OCI-LY3 (cell line): ENCODE data around the gene SERPINA1.

Source experiments
- H2AFZ ChIP-seq: fragments of 200-600, 300-600 bp; shearing (Covaris generic); 2 replicates; pipeline ENCODE4 v1.6.0; 2014; ENCODE audit warnings: antibody characterized with exemption, low read depth, low read length
- H3K27ac ChIP-seq: fragments of 200-600, 300-600 bp; sonication (generic); 2 replicates; pipeline ENCODE4 v1.5.1; 2014; ENCODE audit warnings: mild to moderate bottlenecking, low read length, moderate library complexity, mixed read lengths
- H3K27me3 ChIP-seq: fragments of 200-600, 300-600 bp; sonication (generic); 2 replicates; pipeline ENCODE4 v1.6.1; 2014; ENCODE audit warnings: low read depth, low read length, mixed read lengths
- H3K36me3 ChIP-seq: fragments of 200-600, 300-600 bp; sonication (generic); replicated peaks from 2 replicates; pipeline ENCODE3; 2014; ENCODE audit warnings: low read depth, low read length, mixed read lengths
- H3K4me1 ChIP-seq: fragments of 300-600, 200-600 bp; sonication (generic); 2 replicates; pipeline ENCODE4 v1.6.1; 2014; ENCODE audit warnings: low read length, mixed read lengths
- H3K4me2 ChIP-seq: fragments of 200-600, 300-600 bp; sonication (generic); 2 replicates; pipeline ENCODE4 v1.6.1; 2014; ENCODE audit warnings: low read length, mixed read lengths
- H3K4me3 ChIP-seq: fragments of 300-600, 200-600 bp; sonication (generic); 2 replicates; pipeline ENCODE4 v1.5.1; 2014; ENCODE audit warnings: antibody characterized with exemption, mild to moderate bottlenecking, low read length, moderate library complexity
- H3K79me2 ChIP-seq: fragments of 300-600, 200-600 bp; shearing (Covaris generic); 2 replicates; pipeline ENCODE4 v1.6.1; 2014; ENCODE audit warnings: mild to moderate bottlenecking, low read length, mixed read lengths
- H3K9ac ChIP-seq: fragments of 300-600, 200-600 bp; shearing (Covaris generic); 2 replicates; pipeline ENCODE4 v1.6.0; 2014; ENCODE audit warnings: mild to moderate bottlenecking, low read length, moderate library complexity
- H3K9me3 ChIP-seq: fragments of 200-600, 300-600 bp; shearing (Covaris generic); 2 replicates; pipeline ENCODE4 v1.6.1; 2014; ENCODE audit warnings: low read length, mixed read lengths; ENCODE audit not compliant: insufficient read depth
- H4K20me1 ChIP-seq: fragments of 200-600, 300-600 bp; sonication (generic); 2 replicates; pipeline ENCODE4 v1.6.1; 2016; ENCODE audit warnings: low read length, mixed read lengths; ENCODE audit not compliant: insufficient read depth
- EZH2phosphoT487 ChIP-seq: fragments of 200-600 bp; shearing (Covaris generic); IDR thresholded peaks from 2 replicates; pipeline ENCODE4 v1.6.1; 2018; ENCODE audit warnings: antibody characterized with exemption, mixed run types, low read depth
- TF ChIP-seq, protein P1 (sequence below): fragments of 200-600, 300-600 bp; sonication (generic); IDR thresholded peaks from 2 replicates; pipeline ENCODE4 v1.5.1; 2014; ENCODE audit warnings: antibody characterized with exemption, low read length, low read depth

SERPINA1 gene

DNA sequence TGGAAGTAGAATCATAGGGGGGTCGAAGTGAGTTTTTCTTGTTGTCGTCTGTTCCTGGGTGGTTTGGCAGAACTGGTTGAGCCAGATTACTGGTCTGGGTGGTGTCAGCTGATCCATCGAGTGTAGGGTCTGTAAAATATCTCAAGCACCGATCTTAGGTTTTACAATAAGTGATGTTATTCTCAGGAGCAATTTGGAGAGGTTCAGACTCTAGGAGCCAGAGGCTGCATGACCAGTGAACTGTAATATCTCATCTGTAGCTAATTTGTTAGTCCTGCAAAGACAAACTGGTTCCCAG, 9.7 kb upstream of the SERPINA1 start:
- Histone ChIP-seq H3K27me3 (no peaks in the 10 kb centered on the region), H3K4me1 (peaks cover under 1% of the 10 kb centered on the region; the same call in 1 of the 2 replicates), H2AFZ (no peak overlapping the region), H3K4me3 (no peak overlapping the region), H3K27ac (no peak overlapping the region), H3K4me2 (no peak overlapping the region), H3K79me2 (no peaks in the 10 kb centered on the region), H3K9ac (no peak overlapping the region), H4K20me1 (no peaks in the 10 kb centered on the region), H3K36me3 (no peaks in the 10 kb centered on the region), H3K9me3 (no peaks in the 10 kb centered on the region)
- no peak for TF ChIP-seq EZH2phosphoT487

DNA sequence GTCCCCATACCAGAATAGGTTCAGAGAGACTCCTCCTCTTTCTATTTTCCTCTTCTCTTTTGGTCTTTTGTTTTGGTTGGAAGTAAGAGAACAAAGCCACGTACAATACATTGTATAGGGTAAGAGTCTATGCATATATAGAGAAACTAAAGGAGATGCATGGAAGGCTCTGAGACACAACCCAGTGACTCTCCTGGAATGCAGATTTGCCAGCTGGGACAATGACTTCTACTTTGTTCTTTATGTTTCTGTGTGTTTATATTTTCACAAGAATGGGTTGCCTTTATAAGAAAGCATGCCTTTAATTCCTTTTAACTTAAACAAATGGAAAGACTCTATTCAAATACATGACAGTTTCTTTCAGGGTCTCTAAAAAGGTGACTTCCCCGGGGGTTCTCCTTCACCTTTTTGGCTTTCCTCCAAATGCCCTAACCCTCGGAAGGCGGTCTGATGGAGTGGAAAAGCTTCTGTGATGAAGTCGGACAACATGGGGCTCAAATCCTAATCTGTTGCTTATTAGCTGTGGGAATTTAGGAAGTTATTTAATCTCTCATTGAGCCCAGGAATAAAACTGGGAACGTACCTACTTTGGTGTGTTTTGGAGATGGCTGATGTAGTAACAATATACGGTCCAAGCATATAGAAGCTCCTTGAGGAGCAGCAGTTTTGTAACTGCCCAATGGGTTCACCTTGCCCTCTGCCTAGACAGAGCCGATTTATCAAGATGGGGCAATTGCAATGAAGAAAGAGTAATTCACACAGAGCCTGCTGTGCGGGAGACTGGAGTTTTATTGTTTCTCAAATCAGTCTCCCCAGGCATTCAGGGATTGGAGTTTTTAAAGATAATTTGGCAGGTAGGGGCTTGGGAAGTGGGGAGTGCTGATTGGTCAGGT, 9.1 kb upstream of the SERPINA1 start:
- no peaks in the 10 kb centered on the region for H3K27me3 ChIP-seq
- H3K4me2 ChIP-seq, result no peak overlapping the region
- no peaks in the 10 kb centered on the region for H3K79me2 ChIP-seq
- H3K9me3 ChIP-seq, result no peaks in the 10 kb centered on the region
- no peaks in the 10 kb centered on the region for H3K36me3 ChIP-seq
- TF ChIP-seq, protein P1, sequence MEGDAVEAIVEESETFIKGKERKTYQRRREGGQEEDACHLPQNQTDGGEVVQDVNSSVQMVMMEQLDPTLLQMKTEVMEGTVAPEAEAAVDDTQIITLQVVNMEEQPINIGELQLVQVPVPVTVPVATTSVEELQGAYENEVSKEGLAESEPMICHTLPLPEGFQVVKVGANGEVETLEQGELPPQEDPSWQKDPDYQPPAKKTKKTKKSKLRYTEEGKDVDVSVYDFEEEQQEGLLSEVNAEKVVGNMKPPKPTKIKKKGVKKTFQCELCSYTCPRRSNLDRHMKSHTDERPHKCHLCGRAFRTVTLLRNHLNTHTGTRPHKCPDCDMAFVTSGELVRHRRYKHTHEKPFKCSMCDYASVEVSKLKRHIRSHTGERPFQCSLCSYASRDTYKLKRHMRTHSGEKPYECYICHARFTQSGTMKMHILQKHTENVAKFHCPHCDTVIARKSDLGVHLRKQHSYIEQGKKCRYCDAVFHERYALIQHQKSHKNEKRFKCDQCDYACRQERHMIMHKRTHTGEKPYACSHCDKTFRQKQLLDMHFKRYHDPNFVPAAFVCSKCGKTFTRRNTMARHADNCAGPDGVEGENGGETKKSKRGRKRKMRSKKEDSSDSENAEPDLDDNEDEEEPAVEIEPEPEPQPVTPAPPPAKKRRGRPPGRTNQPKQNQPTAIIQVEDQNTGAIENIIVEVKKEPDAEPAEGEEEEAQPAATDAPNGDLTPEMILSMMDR, result no peak
- no peak for TF ChIP-seq EZH2phosphoT487
- no peak overlapping the region for H3K4me3 ChIP-seq
- no peaks in the 10 kb centered on the region for H4K20me1 ChIP-seq
- H3K9ac ChIP-seq, result no peak overlapping the region
- H3K4me1 ChIP-seq, result peaks cover 6% of the 10 kb centered on the region
- no peak overlapping the region for H3K27ac ChIP-seq
- no peak overlapping the region for H2AFZ ChIP-seq

DNA sequence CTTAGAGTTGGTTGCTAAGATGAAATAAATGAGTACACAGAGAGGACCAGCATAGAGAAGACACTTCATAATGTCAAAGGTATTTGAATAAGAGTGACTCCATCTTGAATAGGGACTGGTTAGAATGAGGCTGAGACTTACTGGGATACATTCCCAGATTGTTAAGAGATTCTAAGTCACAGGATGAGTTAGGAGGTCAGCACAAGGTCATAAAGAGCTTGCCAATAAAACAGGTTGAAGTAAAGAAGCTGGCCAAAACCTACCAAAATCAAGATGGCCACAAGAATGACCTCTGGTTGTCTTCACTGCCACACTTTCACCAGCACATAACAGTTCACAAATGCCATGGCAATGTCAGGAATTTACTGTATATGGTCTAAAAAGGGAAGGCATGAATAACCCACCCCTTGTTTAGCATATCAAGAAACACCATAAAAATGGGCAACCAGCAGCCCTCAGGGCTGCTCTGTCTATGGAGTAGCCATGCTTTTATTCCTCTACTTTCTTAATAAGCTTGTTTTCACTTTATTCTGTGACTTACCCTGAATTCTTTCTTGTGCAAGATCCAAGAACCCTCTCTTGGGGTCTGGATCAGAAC, 8.3 kb upstream of the SERPINA1 start:
- Histone ChIP-seq H3K9ac (no peak overlapping the region), H3K36me3 (no peaks in the 10 kb centered on the region), H3K4me1 (peaks cover 15% of the 10 kb centered on the region), H2AFZ (no peak overlapping the region), H3K4me2 (no peak overlapping the region), H3K27ac (no peak overlapping the region), H3K79me2 (no peaks in the 10 kb centered on the region), H3K27me3 (no peaks in the 10 kb centered on the region), H3K4me3 (no peak overlapping the region), H4K20me1 (no peaks in the 10 kb centered on the region), H3K9me3 (no peaks in the 10 kb centered on the region)
- TF ChIP-seq, protein P1, result no peak
- no peak for TF ChIP-seq EZH2phosphoT487

DNA sequence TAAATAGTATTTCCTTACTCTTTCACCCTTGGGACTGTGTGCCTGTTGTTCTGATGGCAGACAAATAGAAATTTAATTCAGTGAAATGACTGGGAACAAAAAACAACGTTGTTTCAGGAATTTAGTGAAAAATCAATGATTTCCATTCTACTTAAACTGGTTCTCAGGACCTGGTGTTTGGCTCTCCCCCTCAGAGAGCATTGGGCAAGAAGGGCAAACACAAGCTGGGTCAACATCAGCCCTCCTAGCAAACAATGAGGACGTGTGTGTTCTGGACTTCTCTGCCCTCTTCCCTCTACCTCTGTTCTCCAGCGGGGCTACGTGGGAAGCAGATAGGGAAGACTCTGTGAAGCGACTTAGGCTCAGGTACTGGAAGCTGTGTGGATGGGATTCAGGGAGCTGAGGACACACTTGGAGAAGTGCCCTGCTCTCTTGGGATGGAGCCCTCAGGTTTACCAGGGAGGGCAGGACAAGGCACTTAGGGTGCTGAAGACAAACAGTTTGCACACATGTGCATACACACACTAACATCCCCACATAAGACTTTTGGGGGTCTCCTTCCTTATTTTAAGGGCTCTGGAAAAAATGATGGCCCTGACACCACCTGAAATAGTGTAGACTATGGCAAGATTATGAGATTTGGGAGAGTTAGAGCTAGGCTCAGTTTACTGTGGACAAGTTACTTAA, 7.6 kb upstream of the SERPINA1 start:
- no peak overlapping the region for H3K9ac ChIP-seq
- H3K79me2 ChIP-seq, result no peaks in the 10 kb centered on the region
- H3K36me3 ChIP-seq, result no peaks in the 10 kb centered on the region
- H2AFZ ChIP-seq, result no peak overlapping the region
- H3K27me3 ChIP-seq, result no peaks in the 10 kb centered on the region
- H3K9me3 ChIP-seq, result no peaks in the 10 kb centered on the region
- TF ChIP-seq EZH2phosphoT487, result no peak
- TF ChIP-seq, protein P1, result no peak
- no peak overlapping the region for H3K4me3 ChIP-seq
- H3K4me1 ChIP-seq, result peaks cover 15% of the 10 kb centered on the region
- H3K4me2 ChIP-seq, result no peak overlapping the region
- no peaks in the 10 kb centered on the region for H4K20me1 ChIP-seq
- H3K27ac ChIP-seq, result no peak overlapping the region
